Muscle of arm (tissue), 12 donors: Measurements from ENCODE around the gene HOXA9. TPM values are rescaled to one million over a fixed set of nuclear protein-coding genes. Genes with fewer than 3 reads are reported as not detected.
A peak's percentile ranks its signal among the peaks of the same experiment; 100 is the strongest.

ENCODE experiments used
- DNase-seq: peaks from one replicate; pipeline ENCODE4 v3.0.0-alpha.2; 2013
- polyA plus RNA-seq, 12 donors: library from polyadenylated mRNA; unstranded; fragments of 120-200 nt; gene quantifications; one replicate each; pipeline ENCODE4 v1.2.1, GENCODE V29; 2013; ENCODE audit not compliant: insufficient read length in 12 of 12

HOXA9 gene
- polyA plus RNA-seq, 12 donors, result 21.7 to 48.1 (median 29.8) TPM; not detected in 1

DNA sequence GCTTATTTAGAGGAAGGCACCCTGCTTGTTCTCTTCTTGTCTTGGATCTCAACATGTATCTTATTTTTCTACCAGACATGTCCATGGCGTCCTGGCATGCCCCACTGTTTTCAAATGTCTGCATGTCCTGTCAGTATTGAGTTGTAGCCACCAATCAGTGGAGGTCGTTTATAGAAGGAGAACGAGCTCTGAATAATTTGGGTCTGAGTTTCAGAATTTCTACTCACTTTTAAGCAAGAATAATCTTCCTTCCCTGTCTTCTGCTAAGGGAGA lies 37.5 kb upstream of the HOXA9 start:
- DNase-seq, result no peak

DNA sequence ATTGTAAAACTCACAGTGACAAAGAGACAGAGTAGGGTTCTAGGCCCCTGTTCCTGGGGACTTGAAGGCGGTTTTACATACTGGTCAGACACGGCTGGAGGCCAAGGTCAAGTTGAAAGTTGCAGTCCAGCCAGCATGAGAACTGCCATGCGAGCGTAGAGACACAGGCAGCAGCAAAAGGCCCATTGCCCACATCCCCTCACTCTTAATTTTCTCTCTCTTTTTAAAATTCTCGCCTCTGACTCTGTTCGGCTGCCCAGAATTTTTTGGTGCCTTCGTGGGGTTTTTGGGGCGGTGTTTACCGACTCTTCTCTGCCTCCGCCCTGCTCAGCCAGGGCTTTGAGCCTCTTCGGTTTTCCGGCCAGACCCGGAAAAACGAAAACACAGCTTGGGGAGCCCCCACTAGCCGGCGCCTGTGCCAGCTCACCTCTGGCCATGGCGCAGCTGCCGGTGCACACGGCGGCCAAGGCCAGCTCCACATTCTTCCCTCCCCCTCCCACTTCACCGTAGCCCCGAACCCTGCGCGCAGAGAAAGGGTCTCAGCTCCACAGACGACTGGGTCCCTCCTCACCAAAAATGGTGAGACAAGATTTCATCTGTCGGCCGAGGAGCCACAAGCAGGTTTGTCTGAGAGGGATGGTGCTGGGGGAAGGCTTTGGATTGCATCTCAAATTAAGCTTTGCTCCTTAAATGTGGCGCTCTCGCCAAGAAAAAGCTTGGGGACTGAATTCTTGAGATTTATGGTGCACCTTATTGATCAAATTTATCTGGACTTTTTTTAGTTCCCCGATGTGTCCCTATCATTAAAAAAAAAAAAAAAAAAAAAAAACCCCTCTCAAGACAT lies 36.9 kb upstream of the HOXA9 start:
- DNase-seq, result no peak

- DNase-seq, result no peak
Observed at GRCh38 chr7:27201580-27202017, 36.3 kb upstream of the HOXA9 start.

GRCh38 chr7:27200761-27201579 lies 35.6 kb upstream of the HOXA9 start:
- DNase-seq, result no peak

GRCh38 chr7:27199849-27200760 lies 34.8 kb upstream of the HOXA9 start, which contains the start of gene HOXA13:
Gene HOXA13, minus strand, starts transcription at chr7:27200091. Its CDS starts 14 bp downstream, at chr7:27200077.
- no peak for DNase-seq

DNA sequence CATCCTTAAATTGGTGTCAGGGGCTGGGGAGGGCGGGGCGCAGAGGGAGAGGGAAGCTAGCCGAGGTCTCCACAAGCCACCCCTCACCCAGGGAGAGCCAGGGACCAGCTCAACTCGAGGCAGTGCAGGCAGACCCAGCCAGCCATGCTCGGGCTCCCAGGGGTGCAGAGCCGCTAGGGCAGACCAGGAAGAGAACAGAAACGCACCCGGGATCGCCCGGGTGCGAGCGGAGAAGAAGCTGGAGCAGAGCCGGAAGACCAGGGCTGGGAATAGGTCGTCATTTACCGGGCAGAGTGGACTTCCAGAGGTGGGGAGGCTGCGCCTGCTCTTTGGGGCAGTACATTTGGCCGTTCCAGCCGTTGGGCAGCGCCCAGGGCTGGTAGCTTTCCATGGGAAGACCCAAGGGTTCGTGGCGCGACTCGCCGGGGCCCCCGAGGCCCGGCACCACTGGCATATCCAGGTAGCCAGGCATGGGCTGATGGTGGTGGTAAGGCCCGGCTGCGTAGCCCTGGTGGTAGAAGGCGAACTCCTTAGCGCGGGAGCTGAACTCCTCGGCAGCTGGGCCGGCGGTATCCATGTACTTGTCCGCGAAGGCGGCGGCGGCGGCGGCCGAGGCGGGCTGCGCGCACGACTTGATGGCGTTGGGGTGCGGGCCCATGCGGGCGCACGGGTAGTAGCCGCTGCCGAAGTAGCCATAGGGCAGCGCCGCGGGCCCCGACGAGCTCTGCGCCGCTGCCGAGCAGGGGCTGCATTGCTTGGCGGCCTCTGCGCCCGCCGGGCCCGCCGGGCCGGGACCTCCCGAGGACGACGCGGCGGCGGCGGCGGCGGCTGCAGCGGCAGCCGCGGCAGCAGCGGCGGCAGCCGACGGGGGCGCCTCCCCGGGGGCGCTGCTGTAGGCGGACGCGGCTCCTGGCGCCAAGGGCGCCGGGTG lies 33.8 kb upstream of the HOXA9 start:
- no peak for DNase-seq

DNA sequence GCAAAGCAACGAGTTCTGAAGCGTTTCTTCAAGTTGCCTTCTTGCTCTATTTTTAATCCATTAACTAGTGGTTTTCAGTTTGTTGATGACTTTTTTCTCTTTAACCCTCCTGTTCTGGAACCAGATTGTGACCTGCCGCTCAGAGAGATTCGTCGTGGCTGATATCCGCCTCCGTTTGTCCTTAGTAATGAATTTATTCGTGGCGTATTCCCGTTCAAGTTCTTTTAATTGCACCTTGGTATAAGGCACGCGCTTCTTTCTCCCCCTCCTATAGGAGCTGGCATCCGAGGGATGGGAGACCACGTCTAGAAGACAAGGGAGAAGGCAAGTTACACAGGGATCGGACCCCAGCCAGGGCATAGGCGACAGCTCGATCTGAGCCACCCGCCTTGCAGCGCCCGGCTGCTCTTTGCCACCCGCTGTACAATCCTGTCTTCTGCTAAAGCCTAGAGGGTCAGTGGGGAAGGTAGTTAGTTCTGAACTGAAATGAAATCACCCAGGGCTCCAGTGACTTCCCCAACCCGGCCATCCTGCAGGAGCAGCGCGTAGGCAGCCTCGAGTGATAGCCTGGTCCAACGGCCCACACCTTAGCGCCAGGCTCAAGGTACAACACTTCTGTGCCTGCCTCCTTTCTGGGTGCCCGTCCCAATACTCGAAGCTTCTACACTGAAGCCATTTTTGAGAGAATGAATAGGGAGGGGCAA lies 33.0 kb upstream of the HOXA9 start:
- no peak for DNase-seq

DNA sequence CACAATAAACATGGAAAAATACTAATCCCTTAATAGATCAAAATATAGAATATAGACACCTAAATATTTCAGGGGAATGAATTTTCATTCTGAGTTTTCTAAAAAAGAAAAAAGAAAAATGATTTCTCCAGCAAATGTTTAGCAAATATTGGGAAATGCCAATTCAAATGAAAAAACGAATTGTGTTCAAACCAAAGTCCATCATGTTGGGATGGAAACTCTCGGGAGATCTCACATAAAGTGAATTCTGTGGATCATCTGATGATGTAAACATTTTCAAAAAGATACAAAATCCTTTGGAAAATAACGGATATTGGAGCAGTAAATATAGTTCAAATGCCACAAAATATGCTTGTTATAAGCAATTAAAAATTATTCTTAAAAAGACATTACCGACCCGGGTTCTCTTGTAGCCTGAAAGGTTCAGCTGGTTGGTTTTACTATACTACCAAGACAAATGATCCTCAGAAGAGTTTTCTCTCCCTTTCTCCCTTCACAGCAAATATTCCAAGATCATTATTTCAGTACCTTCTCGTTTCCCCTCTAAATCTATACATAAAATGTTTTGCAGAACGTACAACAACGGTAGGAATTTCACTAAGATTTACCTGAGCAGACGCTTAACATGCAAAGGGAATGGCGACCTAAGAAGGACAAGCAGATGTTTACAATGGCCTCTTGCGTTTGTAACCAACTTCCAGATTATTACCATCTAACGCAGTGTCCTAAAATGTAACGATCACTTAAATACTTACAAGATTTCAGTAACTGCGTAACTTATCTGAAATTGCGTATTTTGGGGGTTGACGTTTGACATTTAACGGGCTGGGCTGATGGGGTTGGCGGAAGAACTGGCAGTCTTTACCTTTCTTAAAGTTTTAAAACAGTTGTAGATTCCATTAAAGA lies 32.1 kb upstream of the HOXA9 start:
- DNase-seq, result no peak

- DNase-seq, result peak; percentile 86
Observed at GRCh38 chr7:27196287-27196767, 31.0 kb upstream of the HOXA9 start.

DNA sequence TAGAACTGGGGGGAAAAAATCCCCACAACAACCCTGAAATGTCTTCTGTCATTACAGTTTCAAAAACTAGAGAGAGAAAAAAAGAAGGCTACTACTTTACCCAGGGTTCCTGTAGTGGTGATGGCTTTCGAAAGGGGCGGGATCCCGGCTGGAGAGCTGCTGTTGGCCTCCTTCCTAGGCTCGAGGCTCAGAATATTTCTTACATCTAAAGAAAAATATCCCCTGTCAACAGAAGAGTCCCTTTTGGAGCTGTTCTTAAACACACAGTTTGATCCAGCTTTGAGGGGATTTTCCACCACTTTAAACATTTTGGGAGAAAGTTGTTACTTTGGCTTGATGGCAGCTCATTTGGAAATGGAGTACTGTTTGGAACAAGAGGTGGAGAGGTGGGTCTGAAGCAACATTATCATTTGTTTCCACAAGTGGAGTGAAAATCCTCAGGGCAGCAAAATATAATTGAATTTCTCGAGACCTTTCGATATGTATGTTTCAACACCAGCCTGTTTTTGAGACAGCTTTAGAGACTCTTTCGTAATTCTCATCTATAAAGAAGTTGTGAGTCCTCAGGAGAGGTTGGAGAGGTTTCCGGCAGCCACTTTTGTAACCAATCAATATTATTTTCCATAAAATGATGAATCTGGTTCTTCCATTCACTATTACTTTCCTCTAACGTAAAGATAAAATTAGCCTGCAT lies 29.5 kb upstream of the HOXA9 start:
- DNase-seq, result no peak

- no peak for DNase-seq
Observed at GRCh38 chr7:27194002-27194352, 28.6 kb upstream of the HOXA9 start.

- no peak for DNase-seq
Observed at GRCh38 chr7:27193335-27194001, 28.1 kb upstream of the HOXA9 start.

DNA sequence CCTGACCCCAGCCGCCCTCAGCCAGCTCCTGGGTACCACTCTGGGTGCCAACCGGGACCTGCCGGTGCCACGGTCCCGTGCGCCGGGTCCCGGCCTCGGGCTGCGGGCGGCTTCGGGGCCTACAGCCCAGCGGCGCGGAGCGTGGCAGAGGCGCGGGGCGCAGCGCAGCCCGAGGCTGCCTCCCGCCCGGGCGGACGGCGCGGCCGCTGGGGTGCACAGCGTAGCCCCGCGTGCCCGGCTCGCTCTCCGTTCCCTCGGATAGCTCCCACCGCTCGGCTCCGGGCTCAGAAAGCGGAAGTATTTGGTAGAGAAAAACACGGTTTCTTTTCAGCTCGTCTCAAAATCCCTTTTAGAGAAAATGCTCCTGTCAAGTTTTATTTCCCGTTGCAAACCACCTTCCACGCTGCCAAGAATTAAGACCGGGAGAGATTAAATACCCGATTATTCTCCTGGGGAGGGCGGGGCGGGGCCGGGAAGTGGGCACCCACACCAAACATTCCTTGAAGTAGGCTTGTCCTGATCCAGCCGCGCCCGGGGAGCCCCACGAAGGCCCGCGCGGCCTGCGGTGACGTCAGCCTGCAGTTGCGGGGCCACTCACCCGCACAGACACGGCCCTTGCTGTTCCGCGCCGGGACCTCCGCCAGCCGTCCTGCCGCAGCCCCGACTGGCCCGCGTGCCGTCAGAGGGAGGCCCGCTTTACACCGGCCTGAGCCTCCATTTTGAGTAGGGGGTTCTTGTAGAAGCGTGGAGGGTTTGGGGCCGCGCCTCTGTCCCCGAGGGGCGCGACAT lies 27.4 kb upstream of the HOXA9 start:
- DNase-seq, result no peak

DNA sequence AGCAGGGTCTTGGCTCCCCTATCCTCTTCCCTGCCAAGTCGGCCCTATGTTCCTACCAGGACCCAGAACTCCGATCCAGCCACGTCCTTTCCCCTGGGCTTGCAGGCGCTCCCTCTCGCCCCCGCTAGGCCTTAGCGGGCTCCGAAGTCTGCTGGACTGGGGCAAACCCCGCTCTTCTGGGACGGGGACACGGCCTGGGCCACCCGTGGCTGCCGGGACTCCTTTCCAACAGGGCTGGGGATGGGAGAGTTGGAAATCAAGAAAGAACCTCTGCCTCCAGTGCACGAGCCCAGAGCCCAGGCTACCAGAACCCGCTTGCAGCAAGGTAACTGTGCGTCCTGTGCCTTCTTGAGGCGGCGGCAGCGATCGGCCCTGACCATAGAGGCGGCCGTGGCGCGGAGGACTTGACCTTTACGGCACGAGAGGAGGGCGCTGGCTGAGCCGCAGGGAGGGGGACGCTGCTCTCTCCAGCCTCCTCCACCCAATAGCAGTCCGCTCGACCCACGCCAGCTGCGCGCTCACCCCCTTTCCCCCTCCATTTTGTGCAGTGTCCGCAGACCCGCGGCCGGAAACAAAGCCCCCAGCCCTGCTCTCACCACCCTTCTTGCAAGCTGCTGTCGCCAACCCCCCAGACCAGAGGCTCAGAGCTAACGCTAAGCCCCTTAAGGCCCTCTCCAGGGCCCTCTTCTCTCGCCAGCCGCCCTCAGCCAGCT lies 26.7 kb upstream of the HOXA9 start:
- no peak for DNase-seq

DNA sequence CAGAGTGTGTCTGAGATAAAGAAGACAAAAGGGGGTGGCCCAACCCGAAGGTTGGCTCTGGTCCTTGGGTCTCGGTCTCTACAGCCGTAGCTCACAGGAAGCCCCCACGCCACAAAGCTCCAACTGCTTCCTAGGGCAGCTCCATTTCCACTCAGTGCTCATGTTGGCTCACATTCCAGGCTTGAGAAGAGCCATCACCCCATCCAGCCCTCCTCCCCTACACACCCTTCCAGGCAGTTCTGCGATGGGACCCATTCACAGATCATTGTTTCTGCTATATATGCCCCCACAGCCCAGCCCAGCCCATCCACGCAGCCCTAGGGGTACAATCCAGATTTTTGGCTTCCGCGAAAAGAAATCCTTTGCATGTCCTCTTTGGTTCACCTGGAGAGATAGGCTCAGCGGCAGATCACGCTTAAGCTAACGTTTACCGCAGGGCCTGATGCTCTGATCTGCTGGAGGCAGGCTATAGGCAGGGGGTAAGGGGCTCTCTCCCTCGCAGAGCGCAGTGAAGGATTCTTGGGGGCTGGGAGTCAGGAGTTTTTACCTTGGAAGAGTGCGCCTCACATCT lies 25.9 kb upstream of the HOXA9 start:
- no peak for DNase-seq
